Measurements from ENCODE around the gene C1orf167.

C1orf167 gene

DNA sequence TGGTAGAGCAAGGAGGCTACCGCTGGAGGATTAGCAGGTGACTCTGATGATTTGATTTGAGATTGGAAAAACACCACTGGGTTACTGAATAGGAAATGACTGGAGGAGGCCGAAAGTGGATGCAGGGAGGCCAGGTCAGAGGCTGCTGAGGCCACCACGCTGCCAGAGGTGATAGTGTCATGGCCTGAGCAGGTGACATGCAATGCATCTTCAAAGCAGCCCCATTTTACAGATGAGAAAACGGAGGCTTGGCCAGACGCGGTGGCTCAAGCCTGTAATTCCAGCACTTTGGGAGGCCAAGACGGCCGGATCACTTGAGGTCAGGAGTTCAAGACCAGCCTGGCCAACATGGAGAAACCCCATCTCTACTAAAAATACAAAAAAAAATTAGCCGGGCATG lies 12.8 kb downstream of the C1orf167 start:
- Histone ChIP-seq H3K36me3 (ENCODE audit: control insufficient read depth, insufficient read depth, low read length) (no peaks in the 10 kb centered on the region), H3K4me3 (ENCODE audit: insufficient read depth, low read depth, low read length, poor library complexity, severe bottlenecking) (no peak overlapping the region), H3K4me1 (ENCODE audit: control insufficient read depth, insufficient read depth, low read length, poor library complexity, severe bottlenecking) (no peaks in the 10 kb centered on the region), H3K27me3 (replicated peaks; ENCODE audit: control insufficient read depth, insufficient read depth, low read length, poor library complexity, severe bottlenecking) (no peaks in the 10 kb centered on the region), H3K9me3 (ENCODE audit: control insufficient read depth, low read length) (no peaks in the 10 kb centered on the region), H3K27ac (ENCODE audit: insufficient read depth, low read length, poor library complexity, severe bottlenecking) (no peak overlapping the region)
- DNase-seq = no peak

DNA sequence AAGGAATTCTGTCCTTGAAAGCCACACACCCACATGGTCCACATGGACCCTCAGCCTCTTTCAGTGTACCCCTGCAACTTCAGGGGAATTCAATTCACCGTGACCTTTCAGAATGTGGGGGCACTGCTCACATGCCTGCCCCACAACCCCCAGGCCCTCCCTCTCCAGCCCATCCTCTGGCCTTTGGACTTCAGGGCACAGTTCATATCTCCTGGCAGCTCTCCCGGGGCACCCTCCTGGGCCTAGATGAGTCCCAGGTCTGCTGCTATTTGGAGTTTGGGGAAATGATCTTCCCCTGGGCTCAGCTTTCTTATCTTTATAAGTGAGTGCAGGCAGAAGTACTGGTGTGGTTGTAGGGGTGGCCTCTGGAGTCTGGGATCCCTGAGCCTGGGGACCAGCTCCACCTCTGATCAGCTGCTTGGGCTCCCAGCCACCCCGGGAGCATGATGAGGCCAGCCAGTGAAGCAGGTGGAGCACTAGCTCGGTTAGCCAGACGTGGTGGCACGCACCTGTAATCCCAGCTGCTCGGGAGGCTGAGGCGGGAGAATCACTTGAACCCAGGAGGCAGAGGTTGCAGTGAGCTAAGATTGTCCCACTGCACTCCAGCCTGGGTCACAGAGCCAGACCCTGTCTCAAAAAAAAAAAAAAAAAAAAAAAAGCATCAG lies 15.8 kb downstream of the C1orf167 start:
- Histone ChIP-seq H3K27me3 (replicated peaks; ENCODE audit: control insufficient read depth, insufficient read depth, low read length, poor library complexity, severe bottlenecking) (no peaks in the 10 kb centered on the region), H3K9me3 (ENCODE audit: control insufficient read depth, low read length) (no peaks in the 10 kb centered on the region), H3K4me3 (ENCODE audit: insufficient read depth, low read depth, low read length, poor library complexity, severe bottlenecking) (no peak overlapping the region), H3K27ac (ENCODE audit: insufficient read depth, low read length, poor library complexity, severe bottlenecking) (no peak overlapping the region), H3K36me3 (ENCODE audit: control insufficient read depth, insufficient read depth, low read length) (no peaks in the 10 kb centered on the region), H3K4me1 (ENCODE audit: control insufficient read depth, insufficient read depth, low read length, poor library complexity, severe bottlenecking) (no peaks in the 10 kb centered on the region)
- no peak for DNase-seq

DNA sequence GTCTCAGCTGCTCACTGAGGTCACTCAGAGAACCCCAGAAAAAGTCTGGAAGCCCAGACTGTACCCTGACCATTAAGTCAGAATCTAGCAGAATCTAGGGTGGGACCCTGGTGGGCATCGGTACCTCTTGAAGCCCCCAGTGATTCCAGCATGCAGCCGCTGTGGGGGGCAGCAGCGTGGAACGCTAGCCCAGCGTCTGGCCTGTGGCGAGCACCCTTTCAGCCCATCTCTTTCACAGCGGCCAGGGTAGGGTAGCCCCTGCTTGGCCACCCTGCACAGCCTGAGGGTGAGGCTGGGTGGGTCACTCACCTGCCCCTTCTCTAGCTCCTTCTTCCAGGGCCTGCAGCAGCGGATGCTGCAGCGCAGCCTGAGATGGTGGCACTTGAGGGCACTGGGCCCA lies 16.3 kb downstream of the C1orf167 start:
- no peak overlapping the region for H3K4me3 ChIP-seq (ENCODE audit: insufficient read depth, low read depth, low read length, poor library complexity, severe bottlenecking)
- DNase-seq = no peak
- no peaks in the 10 kb centered on the region for H3K9me3 ChIP-seq (ENCODE audit: control insufficient read depth, low read length)
- H3K36me3 ChIP-seq (ENCODE audit: control insufficient read depth, insufficient read depth, low read length) = no peaks in the 10 kb centered on the region
- no peaks in the 10 kb centered on the region for H3K27me3 ChIP-seq (replicated peaks; ENCODE audit: control insufficient read depth, insufficient read depth, low read length, poor library complexity, severe bottlenecking)
- H3K4me1 ChIP-seq (ENCODE audit: control insufficient read depth, insufficient read depth, low read length, poor library complexity, severe bottlenecking) = no peaks in the 10 kb centered on the region
- no peak overlapping the region for H3K27ac ChIP-seq (ENCODE audit: insufficient read depth, low read length, poor library complexity, severe bottlenecking)

DNA sequence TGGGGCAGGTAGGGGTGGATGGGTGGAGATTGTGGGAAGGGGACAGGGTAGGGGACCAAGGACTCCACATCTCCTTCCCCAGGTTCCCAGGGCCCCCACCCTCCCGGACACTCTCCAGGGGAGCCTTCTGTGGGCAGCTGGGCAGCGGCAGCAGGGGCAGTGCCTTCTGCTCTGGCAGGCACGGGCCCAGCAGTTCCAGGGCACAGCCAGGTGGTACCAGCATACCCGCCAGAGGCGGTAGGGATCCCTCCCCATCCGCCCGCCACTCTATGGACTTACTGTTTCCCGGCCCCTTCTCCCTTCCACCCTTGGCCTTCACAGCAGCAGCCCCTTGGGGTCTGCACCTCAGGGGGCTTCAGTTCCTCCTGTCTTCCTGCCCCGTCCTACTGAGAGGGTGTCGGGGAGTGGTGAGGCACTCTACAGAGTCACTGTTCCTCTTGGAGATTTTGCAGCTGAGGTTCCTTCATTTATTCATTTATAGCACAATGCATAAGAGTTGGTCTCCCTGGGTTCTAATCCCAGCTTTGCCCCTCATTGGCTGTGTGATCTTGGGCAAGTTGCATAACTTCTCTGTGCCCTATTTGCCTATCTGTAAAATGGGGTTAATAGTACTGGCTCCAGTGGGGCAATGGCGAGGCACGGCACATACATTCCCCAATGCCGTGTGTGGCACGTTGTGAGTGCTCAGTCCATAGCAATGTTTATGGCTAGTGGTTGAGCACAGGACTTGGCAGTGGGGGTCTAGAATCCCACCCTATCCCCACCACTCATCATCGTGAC lies 17.0 kb downstream of the C1orf167 start:
- no peaks in the 10 kb centered on the region for H3K27me3 ChIP-seq (replicated peaks; ENCODE audit: control insufficient read depth, insufficient read depth, low read length, poor library complexity, severe bottlenecking)
- H3K4me3 ChIP-seq (ENCODE audit: insufficient read depth, low read depth, low read length, poor library complexity, severe bottlenecking) = no peak overlapping the region
- H3K36me3 ChIP-seq (ENCODE audit: control insufficient read depth, insufficient read depth, low read length) = no peaks in the 10 kb centered on the region
- no peaks in the 10 kb centered on the region for H3K9me3 ChIP-seq (ENCODE audit: control insufficient read depth, low read length)
- H3K4me1 ChIP-seq (ENCODE audit: control insufficient read depth, insufficient read depth, low read length, poor library complexity, severe bottlenecking) = no peaks in the 10 kb centered on the region
- DNase-seq = no peak
- H3K27ac ChIP-seq (ENCODE audit: insufficient read depth, low read length, poor library complexity, severe bottlenecking) = no peak overlapping the region

DNA sequence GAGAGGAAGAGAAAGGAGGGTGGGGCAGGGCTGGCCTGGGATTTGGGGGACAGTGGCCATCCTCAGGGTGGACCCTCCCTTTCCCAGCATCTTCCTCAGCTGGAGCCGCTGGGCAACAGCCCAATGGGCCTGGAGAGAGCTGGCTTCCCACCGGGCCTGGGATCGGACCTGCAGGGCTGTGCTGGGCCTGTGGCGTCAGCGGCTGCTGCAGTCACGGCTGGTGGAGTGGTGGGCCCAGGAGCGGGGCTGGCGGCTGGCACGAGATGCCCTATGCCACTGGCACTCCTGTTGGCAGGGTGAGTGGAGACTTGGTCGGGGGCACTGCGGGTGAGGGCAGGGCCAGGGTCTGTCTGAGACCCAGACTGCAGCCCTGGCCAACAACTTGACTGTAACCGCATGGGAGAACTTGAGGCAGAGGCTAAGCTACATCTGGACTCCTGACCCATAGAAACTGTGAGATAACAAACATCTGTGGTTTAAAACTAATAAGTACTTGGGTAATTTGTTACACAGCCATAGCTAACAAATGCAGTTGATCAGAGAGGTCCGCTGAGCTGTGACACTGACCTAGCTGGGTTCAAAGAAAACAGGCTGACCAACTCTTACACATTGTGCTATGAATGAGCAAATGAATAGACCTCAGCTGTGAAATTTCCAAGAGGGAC lies 17.9 kb downstream of the C1orf167 start:
- H3K4me3 ChIP-seq (ENCODE audit: insufficient read depth, low read depth, low read length, poor library complexity, severe bottlenecking) = no peak overlapping the region
- DNase-seq = no peak
- H3K27ac ChIP-seq (ENCODE audit: insufficient read depth, low read length, poor library complexity, severe bottlenecking) = no peak overlapping the region
- no peaks in the 10 kb centered on the region for H3K9me3 ChIP-seq (ENCODE audit: control insufficient read depth, low read length)
- peaks cover 4% of the 10 kb centered on the region for H3K4me1 ChIP-seq (ENCODE audit: control insufficient read depth, insufficient read depth, low read length, poor library complexity, severe bottlenecking)
- H3K36me3 ChIP-seq (ENCODE audit: control insufficient read depth, insufficient read depth, low read length) = no peaks in the 10 kb centered on the region
- no peaks in the 10 kb centered on the region for H3K27me3 ChIP-seq (replicated peaks; ENCODE audit: control insufficient read depth, insufficient read depth, low read length, poor library complexity, severe bottlenecking)

DNA sequence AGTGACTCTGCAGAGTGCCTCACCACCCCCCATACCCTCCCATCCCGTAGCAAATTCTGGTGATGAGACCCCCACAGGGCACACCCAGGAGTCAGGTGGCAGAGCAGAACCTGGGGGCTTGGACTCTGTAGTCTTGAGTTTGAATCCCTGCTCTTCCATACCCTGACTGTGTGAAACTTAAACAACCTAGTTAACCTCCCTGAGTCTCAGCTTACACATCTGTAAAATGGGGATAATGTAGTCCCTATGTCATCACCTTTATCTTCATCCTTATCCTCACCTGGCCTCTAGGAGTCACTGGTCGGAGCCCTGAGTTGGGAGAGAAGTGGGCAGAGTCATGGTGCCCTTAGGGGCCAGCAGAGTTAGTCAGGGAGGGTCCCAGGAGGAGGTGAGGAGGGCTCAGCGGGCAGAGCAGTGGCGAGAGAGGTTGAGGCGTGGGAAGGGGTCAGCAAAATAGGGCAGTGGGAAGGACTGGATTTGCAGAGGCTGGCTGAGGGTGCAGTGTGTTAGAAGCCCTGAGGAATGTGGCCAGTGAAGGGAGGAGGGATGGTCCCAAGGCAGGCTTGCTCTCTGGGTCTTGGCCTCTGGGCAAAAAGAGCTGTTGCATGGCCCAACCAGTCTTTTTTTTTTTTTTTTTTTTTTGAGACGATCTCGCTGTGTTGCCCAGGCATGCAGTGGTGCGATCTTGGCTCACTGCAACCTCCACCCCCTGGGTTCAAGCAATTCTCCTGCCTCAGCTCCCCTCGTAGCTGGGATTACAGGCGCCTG lies 18.6 kb downstream of the C1orf167 start:
- no peak overlapping the region for H3K4me3 ChIP-seq (ENCODE audit: insufficient read depth, low read depth, low read length, poor library complexity, severe bottlenecking)
- H3K4me1 ChIP-seq (ENCODE audit: control insufficient read depth, insufficient read depth, low read length, poor library complexity, severe bottlenecking) = peaks cover 9% of the 10 kb centered on the region
- H3K27me3 ChIP-seq (replicated peaks; ENCODE audit: control insufficient read depth, insufficient read depth, low read length, poor library complexity, severe bottlenecking) = no peaks in the 10 kb centered on the region
- DNase-seq = no peak
- no peaks in the 10 kb centered on the region for H3K36me3 ChIP-seq (ENCODE audit: control insufficient read depth, insufficient read depth, low read length)
- H3K27ac ChIP-seq (ENCODE audit: insufficient read depth, low read length, poor library complexity, severe bottlenecking) = no peak overlapping the region
- H3K9me3 ChIP-seq (ENCODE audit: control insufficient read depth, low read length) = no peaks in the 10 kb centered on the region

DNA sequence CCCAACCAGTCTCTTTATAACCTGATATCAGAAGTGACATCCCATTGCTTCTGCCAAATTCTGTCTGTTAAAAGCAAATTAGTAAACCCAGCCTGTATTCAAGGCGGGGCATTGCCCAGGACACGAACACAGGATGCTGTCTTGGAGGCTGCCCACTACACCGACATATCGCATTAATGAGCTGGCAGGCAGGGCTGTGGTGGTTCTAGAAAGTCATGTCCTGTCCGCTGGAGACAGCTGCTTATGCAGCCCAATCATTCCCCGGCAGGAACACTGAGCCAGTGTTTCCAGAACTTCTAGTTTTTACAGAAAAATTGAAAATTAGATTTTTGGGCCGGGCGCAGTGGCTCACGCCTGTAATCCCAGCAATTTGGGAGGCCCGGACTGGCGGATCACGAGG lies 19.3 kb downstream of the C1orf167 start:
- DNase-seq = no peak
- no peak overlapping the region for H3K4me3 ChIP-seq (ENCODE audit: insufficient read depth, low read depth, low read length, poor library complexity, severe bottlenecking)
- peaks cover 9% of the 10 kb centered on the region for H3K4me1 ChIP-seq (ENCODE audit: control insufficient read depth, insufficient read depth, low read length, poor library complexity, severe bottlenecking)
- no peaks in the 10 kb centered on the region for H3K27me3 ChIP-seq (replicated peaks; ENCODE audit: control insufficient read depth, insufficient read depth, low read length, poor library complexity, severe bottlenecking)
- no peaks in the 10 kb centered on the region for H3K36me3 ChIP-seq (ENCODE audit: control insufficient read depth, insufficient read depth, low read length)
- H3K9me3 ChIP-seq (ENCODE audit: control insufficient read depth, low read length) = no peaks in the 10 kb centered on the region
- no peak overlapping the region for H3K27ac ChIP-seq (ENCODE audit: insufficient read depth, low read length, poor library complexity, severe bottlenecking)

DNA sequence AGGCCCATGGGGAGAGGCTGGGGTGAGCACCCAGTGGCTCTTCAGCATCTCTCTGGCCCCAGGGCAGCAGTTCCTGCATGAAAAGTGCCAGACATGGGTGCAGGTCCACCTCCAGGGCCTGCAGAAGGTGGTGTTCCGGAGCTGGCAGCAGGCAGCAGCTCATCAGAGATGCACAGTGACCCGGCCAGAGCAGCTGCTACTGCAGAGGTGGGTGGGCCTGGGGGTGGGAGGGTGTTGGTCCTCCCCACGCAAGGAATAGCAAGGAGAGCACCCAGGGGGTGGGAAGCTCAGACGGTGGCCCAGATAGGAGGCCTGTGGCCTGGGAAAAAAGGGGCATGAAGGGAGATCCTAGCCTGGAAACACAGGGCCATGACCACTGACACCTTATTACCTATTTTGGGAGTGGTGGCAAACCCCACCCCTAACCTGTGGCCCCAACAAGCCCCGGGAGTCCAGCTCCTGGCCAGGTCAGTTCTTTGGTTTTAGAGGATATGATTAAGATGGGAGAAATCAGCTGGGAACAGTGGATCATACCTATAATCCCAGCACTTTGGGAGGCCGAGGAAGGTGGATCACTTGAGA lies 20.2 kb downstream of the C1orf167 start:
- Histone ChIP-seq H3K36me3 (ENCODE audit: control insufficient read depth, insufficient read depth, low read length) (no peaks in the 10 kb centered on the region), H3K4me1 (ENCODE audit: control insufficient read depth, insufficient read depth, low read length, poor library complexity, severe bottlenecking) (peaks cover 9% of the 10 kb centered on the region), H3K4me3 (ENCODE audit: insufficient read depth, low read depth, low read length, poor library complexity, severe bottlenecking) (no peak overlapping the region), H3K27ac (ENCODE audit: insufficient read depth, low read length, poor library complexity, severe bottlenecking) (no peak overlapping the region), H3K27me3 (replicated peaks; ENCODE audit: control insufficient read depth, insufficient read depth, low read length, poor library complexity, severe bottlenecking) (no peaks in the 10 kb centered on the region), H3K9me3 (ENCODE audit: control insufficient read depth, low read length) (no peaks in the 10 kb centered on the region)
- DNase-seq = no peak

DNA sequence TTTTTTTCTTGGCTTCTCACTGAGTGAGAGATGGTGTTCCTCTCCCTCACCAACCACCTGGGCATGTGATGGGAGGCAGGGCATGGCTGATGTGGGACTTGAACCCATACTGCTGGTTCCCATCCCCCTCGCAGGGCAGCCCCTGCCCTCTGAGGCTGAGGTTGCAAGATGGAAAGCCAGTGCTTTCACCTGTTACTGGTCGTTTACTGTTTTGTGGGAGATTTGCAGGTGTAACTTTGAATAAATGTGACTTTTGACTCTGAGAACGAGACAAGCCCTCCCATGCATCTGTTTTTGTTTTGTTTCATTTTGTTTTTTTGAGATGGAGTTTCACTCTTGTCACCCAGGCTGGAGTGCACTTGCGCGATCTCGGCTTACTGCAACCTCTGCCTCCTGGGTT lies 21.6 kb downstream of the C1orf167 start:
- H3K4me3 ChIP-seq (ENCODE audit: insufficient read depth, low read depth, low read length, poor library complexity, severe bottlenecking) = no peak overlapping the region
- H3K27ac ChIP-seq (ENCODE audit: insufficient read depth, low read length, poor library complexity, severe bottlenecking) = no peak overlapping the region
- no peaks in the 10 kb centered on the region for H3K36me3 ChIP-seq (ENCODE audit: control insufficient read depth, insufficient read depth, low read length)
- peaks cover 9% of the 10 kb centered on the region for H3K4me1 ChIP-seq (ENCODE audit: control insufficient read depth, insufficient read depth, low read length, poor library complexity, severe bottlenecking)
- DNase-seq = no peak
- no peaks in the 10 kb centered on the region for H3K27me3 ChIP-seq (replicated peaks; ENCODE audit: control insufficient read depth, insufficient read depth, low read length, poor library complexity, severe bottlenecking)
- no peaks in the 10 kb centered on the region for H3K9me3 ChIP-seq (ENCODE audit: control insufficient read depth, low read length)

All from effector memory CD4-positive, alpha-beta T cell (primary cell).